Measurements from ENCODE around the gene CBLN3. TPM values are rescaled to one million over a fixed set of nuclear protein-coding genes. Genes with fewer than 3 reads are reported as not detected.

Gene CBLN3
- total RNA-seq, 1 donor from 2014 or later: 2.9 TPM

DNA sequence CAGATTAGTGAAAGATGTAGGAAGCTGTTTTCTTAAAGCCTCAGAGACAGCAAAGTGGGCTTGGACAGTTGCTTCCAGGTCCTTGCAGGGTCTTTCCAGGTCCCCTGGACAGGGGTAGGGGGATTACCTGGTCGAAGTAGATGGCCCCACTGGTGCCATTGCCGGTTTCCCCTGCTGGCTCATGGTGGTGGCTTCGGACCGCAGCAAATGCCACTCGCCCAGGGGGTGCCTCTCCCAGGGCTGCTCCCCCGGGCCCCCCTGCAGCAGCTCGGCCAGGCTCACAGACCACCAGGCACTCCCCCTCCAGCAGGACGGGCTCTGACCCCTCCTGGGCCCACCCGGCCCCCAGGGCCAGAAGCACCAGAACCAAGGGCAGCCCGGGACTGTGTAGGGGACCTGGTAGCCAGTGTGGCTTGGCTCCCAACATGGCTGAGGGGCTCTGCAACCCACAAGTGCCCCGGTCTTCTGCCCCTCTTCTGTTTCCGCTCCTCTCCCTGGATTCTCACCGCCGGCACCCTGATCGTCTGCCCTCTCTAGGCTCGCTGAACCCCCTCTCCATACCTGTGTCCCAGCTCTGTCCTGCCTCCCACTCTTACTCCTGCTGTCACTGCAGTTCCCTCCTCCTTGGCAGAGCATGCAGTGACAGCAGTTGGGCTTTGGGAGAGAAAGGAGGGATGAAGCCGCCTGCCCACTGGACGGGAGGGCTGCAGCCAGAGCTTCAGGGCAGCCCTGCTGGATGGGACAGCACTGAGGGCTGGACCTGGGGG lies 657 bp downstream of the CBLN3 start:
- H3K4me1 ChIP-seq: peaks cover 47% of the 10 kb centered on the region
- no peaks in the 10 kb centered on the region for H3K9me3 ChIP-seq
- peaks cover 20% of the 10 kb centered on the region for H3K36me3 ChIP-seq
- ATAC-seq (no peak), DNase-seq (no peak)
- no peaks in the 10 kb centered on the region for H3K27me3 ChIP-seq
- peak overlapping the region; percentile 86 for H3K4me3 ChIP-seq
- intact Hi-C loops (cut with DNase I): loop anchor here (5.0 kb wide), 1 partner anchor 62 kb away; the partner anchor contains the start of gene NFATC4
- TF ChIP-seq, protein P1, sequence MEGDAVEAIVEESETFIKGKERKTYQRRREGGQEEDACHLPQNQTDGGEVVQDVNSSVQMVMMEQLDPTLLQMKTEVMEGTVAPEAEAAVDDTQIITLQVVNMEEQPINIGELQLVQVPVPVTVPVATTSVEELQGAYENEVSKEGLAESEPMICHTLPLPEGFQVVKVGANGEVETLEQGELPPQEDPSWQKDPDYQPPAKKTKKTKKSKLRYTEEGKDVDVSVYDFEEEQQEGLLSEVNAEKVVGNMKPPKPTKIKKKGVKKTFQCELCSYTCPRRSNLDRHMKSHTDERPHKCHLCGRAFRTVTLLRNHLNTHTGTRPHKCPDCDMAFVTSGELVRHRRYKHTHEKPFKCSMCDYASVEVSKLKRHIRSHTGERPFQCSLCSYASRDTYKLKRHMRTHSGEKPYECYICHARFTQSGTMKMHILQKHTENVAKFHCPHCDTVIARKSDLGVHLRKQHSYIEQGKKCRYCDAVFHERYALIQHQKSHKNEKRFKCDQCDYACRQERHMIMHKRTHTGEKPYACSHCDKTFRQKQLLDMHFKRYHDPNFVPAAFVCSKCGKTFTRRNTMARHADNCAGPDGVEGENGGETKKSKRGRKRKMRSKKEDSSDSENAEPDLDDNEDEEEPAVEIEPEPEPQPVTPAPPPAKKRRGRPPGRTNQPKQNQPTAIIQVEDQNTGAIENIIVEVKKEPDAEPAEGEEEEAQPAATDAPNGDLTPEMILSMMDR (IDR thresholded peaks at IDR 0.05): no peak
- H3K27ac ChIP-seq: peak overlapping the region; percentile 93

DNA sequence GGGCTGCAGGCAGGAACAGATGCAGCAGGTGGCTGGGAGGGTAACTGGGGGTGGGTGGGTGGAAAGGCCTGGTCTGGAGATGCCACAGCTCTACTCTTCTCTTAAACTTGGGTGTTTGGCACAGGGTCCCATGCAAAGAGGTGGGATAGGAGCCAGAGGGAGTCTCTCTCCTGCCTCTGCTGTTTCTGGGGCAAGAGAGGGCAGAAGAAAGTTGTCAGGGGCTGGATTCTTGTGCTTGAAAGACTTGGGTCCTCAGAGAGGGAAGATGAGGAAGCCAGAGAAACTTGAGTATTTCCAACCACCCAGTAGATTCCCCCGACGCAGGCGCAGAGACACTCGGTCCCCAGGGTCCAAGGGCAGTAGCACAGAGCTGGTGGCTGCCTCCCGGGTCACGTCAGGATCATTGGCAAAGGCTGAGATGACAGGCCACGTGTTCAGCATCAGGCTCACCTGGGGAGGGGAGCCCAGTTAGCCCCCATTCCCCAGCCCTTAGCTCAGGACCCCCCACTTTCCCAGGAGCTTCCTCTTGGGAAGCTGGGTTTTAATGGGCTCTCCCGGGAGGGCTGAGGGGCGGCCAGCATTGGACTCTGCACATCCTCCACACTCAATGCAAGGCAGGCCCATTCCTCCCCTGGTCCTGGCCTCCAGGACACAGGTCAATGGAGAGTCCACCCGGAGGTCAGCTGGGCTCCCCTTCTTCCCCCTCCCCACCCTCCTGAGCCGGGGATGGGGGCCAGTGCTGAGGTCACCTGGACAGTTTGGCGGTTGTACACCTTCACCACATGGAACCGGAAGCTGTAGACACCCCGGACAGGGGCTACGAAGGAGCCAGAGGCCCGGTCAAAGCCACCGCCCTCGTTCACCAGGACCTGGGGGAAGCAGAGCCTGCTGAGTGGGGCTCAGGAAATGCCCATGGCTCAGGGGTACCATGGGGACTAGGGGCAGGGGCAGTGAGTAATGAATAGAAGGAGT lies 1.6 kb downstream of the CBLN3 start:
- H3K4me3 ChIP-seq: no peak overlapping the region
- H3K4me1 ChIP-seq: peaks cover 47% of the 10 kb centered on the region
- peaks cover 10% of the 10 kb centered on the region for H3K36me3 ChIP-seq
- no peak for ATAC-seq
- H3K27ac ChIP-seq: no peak overlapping the region
- no peaks in the 10 kb centered on the region for H3K9me3 ChIP-seq
- intact Hi-C loops (cut with DNase I): loop anchor here (5.0 kb wide), 1 partner anchor 61 kb away; the partner anchor contains the start of gene NFATC4
- TF ChIP-seq, protein P1 (IDR thresholded peaks at IDR 0.05): no peak
- no peaks in the 10 kb centered on the region for H3K27me3 ChIP-seq
- DNase-seq: no peak

DNA sequence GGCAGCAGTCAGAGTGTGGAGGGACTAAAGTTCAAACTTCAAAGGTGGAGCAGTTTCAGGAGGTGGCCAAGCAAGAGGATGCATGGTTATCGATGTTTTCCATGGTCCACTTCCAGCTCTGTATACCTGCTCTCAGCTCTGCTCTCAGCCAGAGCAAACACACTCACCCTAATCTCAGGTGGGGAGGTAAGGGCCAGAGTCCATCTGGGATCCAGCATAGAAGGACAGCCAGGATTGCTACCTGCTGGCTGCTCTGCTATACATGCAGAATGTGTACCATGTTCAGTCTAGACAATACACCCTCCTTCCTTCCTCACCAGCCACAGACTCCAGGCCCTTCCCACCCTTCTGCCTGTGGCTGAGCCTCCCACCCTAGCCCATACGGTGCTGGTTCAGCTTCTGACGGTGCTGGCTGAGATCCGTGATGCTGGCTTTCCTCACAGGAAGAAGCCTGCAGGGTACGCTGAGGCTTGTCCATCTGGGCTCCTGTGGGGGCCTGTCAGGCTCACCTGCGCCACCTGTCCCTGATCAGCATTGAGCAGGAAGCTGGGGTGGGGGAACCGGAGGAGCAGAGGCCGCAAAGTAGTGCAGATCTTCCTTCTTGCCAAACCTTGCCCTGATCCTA lies 2.4 kb downstream of the CBLN3 start:
- no peaks in the 10 kb centered on the region for H3K9me3 ChIP-seq
- peaks cover 2% of the 10 kb centered on the region for H3K36me3 ChIP-seq
- no peaks in the 10 kb centered on the region for H3K27me3 ChIP-seq
- ATAC-seq (no peak), DNase-seq (no peak)
- no peak overlapping the region for H3K27ac ChIP-seq
- no peak overlapping the region for H3K4me3 ChIP-seq
- TF ChIP-seq, protein P1 (IDR thresholded peaks at IDR 0.05): no peak
- intact Hi-C loops (cut with DNase I): loop anchor here (5.0 kb wide), 1 partner anchor 60 kb away; the partner anchor contains the start of gene NFATC4
- peaks cover 40% of the 10 kb centered on the region for H3K4me1 ChIP-seq

DNA sequence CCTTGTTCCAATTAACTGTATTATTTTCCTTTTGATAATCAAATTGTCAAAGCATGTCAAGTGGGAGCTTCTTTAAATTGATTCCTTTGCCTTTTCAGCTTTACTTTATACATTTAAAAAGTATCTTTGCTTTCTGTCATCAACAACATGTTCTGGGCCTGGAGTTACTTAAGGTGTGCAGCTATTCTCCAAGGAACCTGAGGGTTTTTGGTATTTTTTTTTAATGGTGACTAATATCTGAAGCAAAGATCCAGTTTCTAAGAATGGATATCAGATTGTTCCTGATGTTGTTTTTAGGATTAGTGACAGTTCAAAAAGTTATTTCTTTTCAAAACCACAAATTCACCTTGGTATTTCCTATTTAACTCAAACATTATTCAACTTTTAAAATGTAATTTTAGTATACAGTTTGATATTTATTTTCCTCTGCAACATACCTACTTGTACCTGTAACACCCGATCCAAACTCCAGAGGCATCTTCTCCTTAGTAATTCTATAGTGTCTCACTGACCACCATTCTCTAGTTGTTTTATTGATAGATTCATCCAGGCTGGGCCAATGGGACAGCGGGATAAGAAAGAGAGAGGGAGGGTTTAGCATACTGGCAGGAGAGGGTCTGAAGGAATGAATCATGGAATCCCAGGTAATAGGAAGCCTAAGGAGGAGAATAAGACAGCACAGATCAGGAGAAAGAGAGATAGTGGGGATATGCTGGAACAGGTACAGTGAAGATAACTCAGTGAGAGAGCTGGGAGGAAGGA lies 3.1 kb downstream of the CBLN3 start:
- no peaks in the 10 kb centered on the region for H3K27me3 ChIP-seq
- no peaks in the 10 kb centered on the region for H3K9me3 ChIP-seq
- no peak for DNase-seq
- H3K27ac ChIP-seq: no peak overlapping the region
- ATAC-seq: no peak
- H3K4me1 ChIP-seq: peaks cover 33% of the 10 kb centered on the region
- TF ChIP-seq, protein P1 (IDR thresholded peaks at IDR 0.05): no peak
- H3K36me3 ChIP-seq: no peaks in the 10 kb centered on the region
- H3K4me3 ChIP-seq: no peak overlapping the region
- intact Hi-C loops (cut with DNase I): loop anchor here (5.0 kb wide), 1 partner anchor 59 kb away; the partner anchor contains the start of gene NFATC4

DNA sequence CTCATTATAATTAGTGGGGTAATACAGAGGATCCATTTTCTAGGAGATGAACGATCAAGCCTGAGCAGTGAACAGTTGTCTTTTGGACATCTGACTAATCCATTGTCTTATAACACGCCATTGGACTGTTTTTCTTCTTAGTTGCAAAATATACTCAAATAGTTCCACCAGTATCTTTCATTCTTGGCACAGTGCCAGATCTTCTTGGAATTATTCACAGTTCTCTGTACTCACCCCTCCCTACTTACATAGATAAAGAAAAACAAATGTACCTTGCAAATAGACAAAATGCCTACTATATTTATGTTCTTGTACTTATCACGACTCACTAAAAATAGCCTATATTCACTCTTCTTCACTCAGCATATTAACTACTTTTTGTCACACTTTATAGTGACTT lies 3.8 kb downstream of the CBLN3 start:
- no peak overlapping the region for H3K27ac ChIP-seq
- no peak for DNase-seq
- no peak for ATAC-seq

More for the DNA sequence above, 3.8 kb downstream of the CBLN3 start:
- H3K36me3 ChIP-seq: no peaks in the 10 kb centered on the region
- H3K4me1 ChIP-seq: peaks cover 27% of the 10 kb centered on the region
- no peaks in the 10 kb centered on the region for H3K9me3 ChIP-seq
- TF ChIP-seq, protein P1 (IDR thresholded peaks at IDR 0.05): no peak
- no peaks in the 10 kb centered on the region for H3K27me3 ChIP-seq
- H3K4me3 ChIP-seq: no peak overlapping the region
- intact Hi-C loops (cut with DNase I): loop anchor here (5.0 kb wide), 1 partner anchor 58 kb away; the partner anchor contains the start of gene NFATC4
